Measurements from ENCODE around the gene HRAS.

DNA sequence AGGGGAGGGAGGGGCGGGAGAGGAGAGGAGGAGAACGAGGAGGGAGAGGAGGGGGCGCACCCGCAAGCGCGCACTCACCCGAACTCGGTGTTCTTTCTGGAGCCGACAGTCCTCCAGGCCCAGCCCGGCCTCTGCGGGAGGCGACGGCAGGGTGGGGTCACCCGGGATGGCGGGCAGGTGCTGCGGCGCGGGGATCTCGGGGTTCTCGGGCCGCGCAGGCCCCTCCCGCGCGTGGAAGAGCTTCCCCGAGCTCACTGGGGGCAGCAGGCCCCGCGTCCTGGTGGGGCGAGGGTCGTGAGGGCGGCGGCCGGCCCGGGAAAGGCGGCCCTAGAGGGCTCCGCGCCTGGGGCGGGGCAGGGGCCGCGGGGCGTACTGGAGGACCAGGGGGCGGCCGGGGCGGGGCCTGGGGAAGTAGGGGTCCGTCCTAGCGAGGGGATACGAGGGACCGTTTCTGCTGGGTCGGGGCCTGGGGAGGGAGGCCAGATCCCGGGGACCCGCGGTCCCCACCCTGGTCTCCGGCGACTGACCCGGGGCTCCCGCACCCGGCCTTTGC lies 19.9 kb upstream of the HRAS start:
- TF ChIP-seq, protein P1, sequence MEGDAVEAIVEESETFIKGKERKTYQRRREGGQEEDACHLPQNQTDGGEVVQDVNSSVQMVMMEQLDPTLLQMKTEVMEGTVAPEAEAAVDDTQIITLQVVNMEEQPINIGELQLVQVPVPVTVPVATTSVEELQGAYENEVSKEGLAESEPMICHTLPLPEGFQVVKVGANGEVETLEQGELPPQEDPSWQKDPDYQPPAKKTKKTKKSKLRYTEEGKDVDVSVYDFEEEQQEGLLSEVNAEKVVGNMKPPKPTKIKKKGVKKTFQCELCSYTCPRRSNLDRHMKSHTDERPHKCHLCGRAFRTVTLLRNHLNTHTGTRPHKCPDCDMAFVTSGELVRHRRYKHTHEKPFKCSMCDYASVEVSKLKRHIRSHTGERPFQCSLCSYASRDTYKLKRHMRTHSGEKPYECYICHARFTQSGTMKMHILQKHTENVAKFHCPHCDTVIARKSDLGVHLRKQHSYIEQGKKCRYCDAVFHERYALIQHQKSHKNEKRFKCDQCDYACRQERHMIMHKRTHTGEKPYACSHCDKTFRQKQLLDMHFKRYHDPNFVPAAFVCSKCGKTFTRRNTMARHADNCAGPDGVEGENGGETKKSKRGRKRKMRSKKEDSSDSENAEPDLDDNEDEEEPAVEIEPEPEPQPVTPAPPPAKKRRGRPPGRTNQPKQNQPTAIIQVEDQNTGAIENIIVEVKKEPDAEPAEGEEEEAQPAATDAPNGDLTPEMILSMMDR (IDR thresholded peaks at IDR 0.05): no peak
- 0 out of 2 replicates have a peak, but pooled peaks have one; percentile 5 for TF ChIP-seq POLR2AphosphoS5 (IDR thresholded peaks at IDR 0.05; ENCODE audit: low read depth, low read length)

Measured in Panc1 (cell line).